Testis (tissue), 3 donors: Measurements from ENCODE around the gene TNFSF13. TPM values are rescaled to one million over a fixed set of nuclear protein-coding genes. Genes with fewer than 3 reads are reported as not detected.
A peak's percentile ranks its signal among the peaks of the same experiment; 100 is the strongest.

Experiments used
- DNase-seq: peaks from one replicate; pipeline ENCODE4 v3.0.0-alpha.2; 2019
- H3K27ac ChIP-seq, 2 donors: fragments of 200-600 bp; sonication (generic); one replicate each; pipeline ENCODE4 v1.5.1; 2019
- H3K27me3 ChIP-seq: fragments of 200-600 bp; sonication (generic); one replicate; pipeline ENCODE4 v1.5.1; 2019
- H3K36me3 ChIP-seq: fragments of 200-600 bp; sonication (generic); one replicate; pipeline ENCODE4 v1.5.1; 2017; ENCODE audit warnings: low read depth; ENCODE audit errors: missing control alignments
- H3K4me1 ChIP-seq: fragments of 200-600 bp; sonication (generic); one replicate; pipeline ENCODE4 v1.5.1; 2019
- H3K4me3 ChIP-seq, 2 donors: fragments of 200-600 bp; sonication (generic); one replicate each; pipeline ENCODE4 v1.5.1; 2017 to 2019
- H3K9me3 ChIP-seq: fragments of 200-600 bp; sonication (generic); one replicate; pipeline ENCODE4 v1.5.1; 2017
- CTCF ChIP-seq, 3 experiments: fragments of 450-650 bp in 2 of 3; fragments of 200-600 bp in 1 of 3; sonication (generic) in 1 of 3; IDR thresholded peaks; one replicate each; pipeline ENCODE4 v1.5.1; 2016 to 2019; ENCODE audit warnings: antibody characterized with exemption in 3 of 3, mild to moderate bottlenecking in 2 of 3, moderate library complexity in 1 of 3
- POLR2A ChIP-seq: fragments of 450-650 bp; IDR thresholded peaks from one replicate; pipeline ENCODE4 v1.6.1; 2017; ENCODE audit warnings: antibody characterized with exemption, mild to moderate bottlenecking, moderate library complexity
- WGBS, 2 donors: methylation state at CpG; one replicate each; pipeline ENCODE4 v1.1.5; 2018; 5-methylcytosine and 5-hydroxymethylcytosine counted together
- intact Hi-C: fragments of 100-400 bp; cut with DNase I; formaldehyde crosslinking; loops from one replicate; pipeline ENCODE4 v1.15.1; 2023; ENCODE audit warnings: low total_unique reads
- polyA plus RNA-seq: library from polyadenylated mRNA; stranded (reverse); fragments of 350-450 nt; fragmentation: Illumina TruSeq; extraction: RNeasy Lipid Tissue Mini Kit (QIAGEN cat#74804); gene quantifications from one replicate; pipeline ENCODE4 v1.2.3, GENCODE V29; 2014; ENCODE audit warnings: low read depth, low replicate concordance; ENCODE audit not compliant: insufficient read depth
- total RNA-seq, 2 donors: library from RNA; depleted of rRNA; stranded (reverse); fragments of >200 nt; gene quantifications; one replicate each; pipeline ENCODE4 v1.2.3, GENCODE V29; 2016

TNFSF13 gene
- total and polyA plus RNA-seq, 3 donors from 2014 or later: 1.2 to 11.5 (median 5.1) TPM

GRCh38 chr17:7586673-7587419 is 28.3 kb downstream of the TNFSF13 start:
- no peaks in the 10 kb centered on the region for H3K27me3 ChIP-seq
- no peaks in the 10 kb centered on the region for H3K36me3 ChIP-seq
- H3K4me3 ChIP-seq: no peak overlapping the region
- no peaks in the 10 kb centered on the region for H3K9me3 ChIP-seq
- TF ChIP-seq POLR2A (no peak), CTCF (IDR thresholded peaks at IDR 0.05) (no peak)
- WGBS, 2 donors: 80 to 94% methylated on average over 9 of the region's 9 CpGs
- H3K27ac ChIP-seq: no peak overlapping the region
- intact Hi-C loops: no loop called here
- peaks cover 24% of the 10 kb centered on the region for H3K4me1 ChIP-seq
- DNase-seq: no peak

GRCh38 chr17:7587420-7588151 is 29.0 kb downstream of the TNFSF13 start:
- TF ChIP-seq CTCF (IDR thresholded peaks at IDR 0.05): no peak
- no peak for TF ChIP-seq POLR2A
- no peak for DNase-seq
- 76 to 78% methylated on average over 12 of the region's 12 CpGs for WGBS, 2 donors
- intact Hi-C loops: no loop called here
- Histone ChIP-seq H3K9me3 (no peaks in the 10 kb centered on the region), H3K4me3 (no peak overlapping the region), H3K36me3 (no peaks in the 10 kb centered on the region), H3K27me3 (no peaks in the 10 kb centered on the region), H3K27ac (no peak overlapping the region), H3K4me1 (peaks cover 17% of the 10 kb centered on the region)

- intact Hi-C loops: no loop called here
- no peak for DNase-seq
- H3K4me3 ChIP-seq: peak overlapping the region; percentile 47 to 61
- H3K27ac ChIP-seq: peak overlapping the region; percentile 28 to 53
- H3K27me3 ChIP-seq: no peaks in the 10 kb centered on the region
- WGBS, 2 donors: 37% methylated on average over 28 of the region's 30 CpGs; no CpG with 5 or more reads in 1 of the 2 donors
- H3K9me3 ChIP-seq: no peaks in the 10 kb centered on the region
- H3K4me1 ChIP-seq: peaks cover 9% of the 10 kb centered on the region
- TF ChIP-seq CTCF (IDR thresholded peaks at IDR 0.05) (no peak), POLR2A (no peak)
- no peaks in the 10 kb centered on the region for H3K36me3 ChIP-seq
Measured at GRCh38 chr17:7588553-7589203, 30.1 kb downstream of the TNFSF13 start.

- H3K36me3 ChIP-seq: no peaks in the 10 kb centered on the region
- intact Hi-C loops: no loop called here
- peak; percentile 90 for DNase-seq
Measured at GRCh38 chr17:7589204-7589868, 30.8 kb downstream of the TNFSF13 start.

More at GRCh38 chr17:7589204-7589868, 30.8 kb downstream of the TNFSF13 start:
- Histone ChIP-seq H3K27me3 (no peaks in the 10 kb centered on the region), H3K4me1 (peaks cover 8% of the 10 kb centered on the region), H3K27ac (peak overlapping the region; percentile 28 to 53), H3K4me3 (peak overlapping the region; percentile 47 to 61), H3K9me3 (no peaks in the 10 kb centered on the region)
- peak; percentile 81 to 89 (median 87) for TF ChIP-seq CTCF (IDR thresholded peaks at IDR 0.05)
- no peak for TF ChIP-seq POLR2A
- WGBS, 2 donors: 20 to 39% methylated on average over 22 to 23 of the region's 56 CpGs
